ENCODE measurements around the gene CCDC102B.

The CCDC102B gene

DNA sequence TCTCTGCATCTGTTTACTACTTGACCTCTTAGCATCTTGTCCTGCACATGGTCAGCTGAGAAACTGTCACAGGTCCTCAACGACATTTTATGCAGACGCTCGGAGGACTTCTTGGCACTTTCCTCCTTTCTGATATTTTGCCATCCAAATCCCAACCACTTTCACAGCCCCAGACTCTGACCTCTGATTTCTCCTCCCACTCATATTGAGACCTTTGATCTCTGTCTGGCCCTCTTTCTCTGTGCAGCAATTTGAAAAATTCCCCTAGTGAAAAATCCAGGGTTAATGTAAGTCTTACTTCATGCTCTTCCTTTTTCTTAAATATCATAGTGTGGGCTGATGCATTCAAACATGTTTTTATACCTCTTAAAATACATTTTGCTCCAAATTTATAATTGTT, 273.8 kb downstream of the CCDC102B start:
- DNase-seq (ENCODE audit: low read depth in 1 of 2, low spot score in 1 of 2): no peak

GRCh38 chr18:69081846-69082245, 284.0 kb downstream of the CCDC102B start:
- no peak for DNase-seq (ENCODE audit: low read depth in 1 of 2, low spot score in 1 of 2)

- DNase-seq (ENCODE audit: low read depth in 1 of 2, low spot score in 1 of 2): no peak
Measured at GRCh38 chr18:69082499-69082898, 284.6 kb downstream of the CCDC102B start.

GRCh38 chr18:69085951-69086350, 288.1 kb downstream of the CCDC102B start:
- no peak for DNase-seq (ENCODE audit: low read depth in 1 of 2, low spot score in 1 of 2)

- DNase-seq (ENCODE audit: low read depth in 1 of 2, low spot score in 1 of 2): no peak
Measured at GRCh38 chr18:69088973-69089372, 291.1 kb downstream of the CCDC102B start.

GRCh38 chr18:69097349-69097748, 299.5 kb downstream of the CCDC102B start:
- no peak for DNase-seq (ENCODE audit: low read depth in 1 of 2, low spot score in 1 of 2)

DNA sequence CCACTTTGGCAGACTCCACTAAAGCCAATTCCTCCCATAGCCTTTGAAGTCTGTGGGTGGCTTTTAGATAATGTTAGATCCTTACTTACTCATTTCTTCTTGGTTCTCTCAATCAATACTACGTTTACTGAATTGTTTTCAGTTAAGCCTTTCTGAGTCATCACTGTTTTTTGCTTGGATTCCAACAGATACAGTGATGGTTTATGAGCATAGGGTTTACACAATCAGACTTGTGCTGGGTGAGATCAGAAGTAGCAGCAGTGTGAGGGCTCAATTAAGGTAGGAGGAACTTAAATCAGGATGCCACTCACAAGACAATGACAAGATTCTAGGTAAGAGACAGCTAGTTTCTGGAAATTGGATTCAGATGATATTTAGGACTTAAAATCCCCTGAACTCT, 305.1 kb downstream of the CCDC102B start:
- no peak for DNase-seq (ENCODE audit: low read depth in 1 of 2, low spot score in 1 of 2)
